Measurements from ENCODE around the gene NFATC3.

The NFATC3 gene

GRCh38 chr16:68085259-68086071 lies at the start of gene NFATC3:
TSS of gene NFATC3 (plus strand) at chr16:68085370. CDS start at chr16:68085682, 312 bp downstream.
- peak within 1 kb of the TSS; percentile 82 to 89 for H3K4me3 Mint-ChIP-seq
- H3K36me3 Mint-ChIP-seq, result peaks cover 3 to 6% of the 10 kb centered on the region in 2 donors
- ATAC-seq (replicated peaks) (peak; percentile 65 to 77), DNase-seq (peak; percentile 94)
- peaks cover 43 to 71% of the 10 kb centered on the region in 2 donors for H3K4me1 Mint-ChIP-seq
- H3K27me3 Mint-ChIP-seq, result no peaks in the 10 kb centered on the region
- no peaks in the 10 kb centered on the region for H3K9me3 Mint-ChIP-seq
- H3K27ac Mint-ChIP-seq, result peak within 1 kb of the TSS; percentile 98

GRCh38 chr16:68037841-68038597 lies 47.2 kb upstream of the NFATC3 start:
- peak overlapping the region; percentile 94 for H3K27ac Mint-ChIP-seq
- peak overlapping the region; percentile 75 to 79 for H3K4me3 Mint-ChIP-seq
- H3K36me3 Mint-ChIP-seq, result peaks cover 19 to 26% of the 10 kb centered on the region in 2 donors
- peaks cover 23 to 50% of the 10 kb centered on the region in 2 donors for H3K4me1 Mint-ChIP-seq
- peak; percentile 35 to 38 for ATAC-seq (replicated peaks)
- H3K9me3 Mint-ChIP-seq, result no peaks in the 10 kb centered on the region
- H3K27me3 Mint-ChIP-seq, result no peaks in the 10 kb centered on the region
- no peak for DNase-seq

- H3K4me3 Mint-ChIP-seq, result peak overlapping the region; percentile 58 to 70
- H3K9me3 Mint-ChIP-seq, result no peaks in the 10 kb centered on the region
- H3K27ac Mint-ChIP-seq, result peak overlapping the region; percentile 70
- H3K36me3 Mint-ChIP-seq, result peaks cover 22 to 24% of the 10 kb centered on the region in 2 donors
- ATAC-seq (replicated peaks) (peak; percentile 88 to 89), DNase-seq (peak; percentile 82)
- H3K27me3 Mint-ChIP-seq, result no peaks in the 10 kb centered on the region
- peaks cover 23 to 58% of the 10 kb centered on the region in 2 donors for H3K4me1 Mint-ChIP-seq
Observed at GRCh38 chr16:68040506-68041288, 44.5 kb upstream of the NFATC3 start.

GRCh38 chr16:68041783-68042182 lies 43.4 kb upstream of the NFATC3 start:
- Mint-ChIP-seq H3K27ac (peak overlapping the region; percentile 51), H3K9me3 (no peaks in the 10 kb centered on the region), H3K4me3 (no peak overlapping the region), H3K4me1 (peaks cover 23 to 55% of the 10 kb centered on the region in 2 donors), H3K36me3 (peaks cover 20 to 25% of the 10 kb centered on the region in 2 donors), H3K27me3 (no peaks in the 10 kb centered on the region)
- no peak for ATAC-seq (replicated peaks)
- DNase-seq, result no peak

GRCh38 chr16:68046106-68046505 lies 39.1 kb upstream of the NFATC3 start:
- H3K9me3 Mint-ChIP-seq, result no peaks in the 10 kb centered on the region
- H3K36me3 Mint-ChIP-seq, result peaks cover 24 to 36% of the 10 kb centered on the region in 2 donors
- H3K27me3 Mint-ChIP-seq, result no peaks in the 10 kb centered on the region
- H3K4me1 Mint-ChIP-seq, result peaks cover 18 to 47% of the 10 kb centered on the region in 2 donors
- ATAC-seq (replicated peaks) (no peak), DNase-seq (no peak)
- H3K27ac Mint-ChIP-seq, result peak overlapping the region; percentile 79
- H3K4me3 Mint-ChIP-seq, result no peak overlapping the region

GRCh38 chr16:68047987-68048386 lies 37.2 kb upstream of the NFATC3 start:
- DNase-seq (no peak), ATAC-seq (replicated peaks) (no peak)
- H3K27me3 Mint-ChIP-seq, result no peaks in the 10 kb centered on the region
- H3K4me3 Mint-ChIP-seq, result no peak overlapping the region
- H3K4me1 Mint-ChIP-seq, result peaks cover 18 to 42% of the 10 kb centered on the region in 2 donors
- H3K36me3 Mint-ChIP-seq, result peaks cover 26 to 42% of the 10 kb centered on the region in 2 donors
- peak overlapping the region; percentile 70 for H3K27ac Mint-ChIP-seq
- H3K9me3 Mint-ChIP-seq, result no peaks in the 10 kb centered on the region

- peaks cover 18 to 35% of the 10 kb centered on the region in 2 donors for H3K4me1 Mint-ChIP-seq
- no peak overlapping the region for H3K27ac Mint-ChIP-seq
- peaks cover 30 to 52% of the 10 kb centered on the region in 2 donors for H3K36me3 Mint-ChIP-seq
- no peak overlapping the region for H3K4me3 Mint-ChIP-seq
- ATAC-seq (replicated peaks) (peak; percentile 95), DNase-seq (no peak)
- no peaks in the 10 kb centered on the region for H3K27me3 Mint-ChIP-seq
- no peaks in the 10 kb centered on the region for H3K9me3 Mint-ChIP-seq
Observed at GRCh38 chr16:68049449-68049848, 35.7 kb upstream of the NFATC3 start.

- ATAC-seq (replicated peaks), result no peak
- H3K4me3 Mint-ChIP-seq, result no peak overlapping the region
- DNase-seq, result no peak
- H3K4me1 Mint-ChIP-seq, result peaks cover 10 to 17% of the 10 kb centered on the region in 2 donors
- no peak overlapping the region for H3K27ac Mint-ChIP-seq
- peaks cover 35 to 56% of the 10 kb centered on the region in 2 donors for H3K36me3 Mint-ChIP-seq
- no peaks in the 10 kb centered on the region for H3K9me3 Mint-ChIP-seq
- no peaks in the 10 kb centered on the region for H3K27me3 Mint-ChIP-seq
Observed at GRCh38 chr16:68055395-68055794, 29.8 kb upstream of the NFATC3 start.

- no peak overlapping the region for H3K27ac Mint-ChIP-seq
- H3K4me3 Mint-ChIP-seq, result no peak overlapping the region
- no peaks in the 10 kb centered on the region for H3K9me3 Mint-ChIP-seq
- no peak for DNase-seq
- H3K27me3 Mint-ChIP-seq, result no peaks in the 10 kb centered on the region
- H3K4me1 Mint-ChIP-seq, result peaks cover 27 to 34% of the 10 kb centered on the region in 2 donors
- no peak for ATAC-seq (replicated peaks)
- H3K36me3 Mint-ChIP-seq, result peaks cover 29 to 52% of the 10 kb centered on the region in 2 donors
Observed at GRCh38 chr16:68059804-68060203, 25.4 kb upstream of the NFATC3 start.

- ATAC-seq (replicated peaks) (peak; percentile 90 to 93), DNase-seq (no peak)
- Mint-ChIP-seq H3K4me3 (peak overlapping the region; percentile 14 to 39), H3K9me3 (no peaks in the 10 kb centered on the region), H3K27ac (peak overlapping the region; percentile 68), H3K4me1 (peaks cover 30 to 36% of the 10 kb centered on the region in 2 donors), H3K36me3 (peaks cover 25 to 46% of the 10 kb centered on the region in 2 donors), H3K27me3 (no peaks in the 10 kb centered on the region)
Observed at GRCh38 chr16:68061396-68061795, 23.8 kb upstream of the NFATC3 start.

GRCh38 chr16:68062910-68063393 lies 22.2 kb upstream of the NFATC3 start:
- H3K36me3 Mint-ChIP-seq, result peaks cover 26 to 48% of the 10 kb centered on the region in 2 donors
- peaks cover 28 to 36% of the 10 kb centered on the region in 2 donors for H3K4me1 Mint-ChIP-seq
- ATAC-seq (replicated peaks), result no peak
- peak overlapping the region; percentile 42 for H3K27ac Mint-ChIP-seq
- no peak overlapping the region for H3K4me3 Mint-ChIP-seq
- H3K9me3 Mint-ChIP-seq, result no peaks in the 10 kb centered on the region
- H3K27me3 Mint-ChIP-seq, result no peaks in the 10 kb centered on the region
- no peak for DNase-seq

- no peak for DNase-seq
- H3K9me3 Mint-ChIP-seq, result no peaks in the 10 kb centered on the region
- H3K36me3 Mint-ChIP-seq, result peaks cover 31 to 48% of the 10 kb centered on the region in 2 donors
- H3K27ac Mint-ChIP-seq, result peak overlapping the region; percentile 70
- H3K27me3 Mint-ChIP-seq, result no peaks in the 10 kb centered on the region
- peaks cover 28 to 42% of the 10 kb centered on the region in 2 donors for H3K4me1 Mint-ChIP-seq
- H3K4me3 Mint-ChIP-seq, result no peak overlapping the region
- peak; percentile 77 to 84 for ATAC-seq (replicated peaks)
Observed at GRCh38 chr16:68064791-68065365, 20.3 kb upstream of the NFATC3 start.

GRCh38 chr16:68065716-68066305 lies 19.4 kb upstream of the NFATC3 start:
- ATAC-seq (replicated peaks) (no peak), DNase-seq (no peak)
- peaks cover 37 to 53% of the 10 kb centered on the region in 2 donors for H3K36me3 Mint-ChIP-seq
- H3K4me1 Mint-ChIP-seq, result peaks cover 35 to 45% of the 10 kb centered on the region in 2 donors
- no peaks in the 10 kb centered on the region for H3K9me3 Mint-ChIP-seq
- no peaks in the 10 kb centered on the region for H3K27me3 Mint-ChIP-seq
- peak overlapping the region; percentile 62 for H3K27ac Mint-ChIP-seq
- no peak overlapping the region for H3K4me3 Mint-ChIP-seq
